Hematopoietic multipotent progenitor cell treated with erythropoietin and hydrocortisone succinate and interleukin-3 and kit ligand, for 6 days (in vitro differentiated cells): ENCODE data around the gene DPF1.
"Not testable (repeated sequence)": the region's sequence is repeated elsewhere in the genome, so short reads cannot be mapped to it uniquely, and the experiment has no call there.

Experiments
- DNase-seq: peaks from one replicate; pipeline ENCODE4 v3.0.0-alpha.2; 2015

Gene DPF1

DNA sequence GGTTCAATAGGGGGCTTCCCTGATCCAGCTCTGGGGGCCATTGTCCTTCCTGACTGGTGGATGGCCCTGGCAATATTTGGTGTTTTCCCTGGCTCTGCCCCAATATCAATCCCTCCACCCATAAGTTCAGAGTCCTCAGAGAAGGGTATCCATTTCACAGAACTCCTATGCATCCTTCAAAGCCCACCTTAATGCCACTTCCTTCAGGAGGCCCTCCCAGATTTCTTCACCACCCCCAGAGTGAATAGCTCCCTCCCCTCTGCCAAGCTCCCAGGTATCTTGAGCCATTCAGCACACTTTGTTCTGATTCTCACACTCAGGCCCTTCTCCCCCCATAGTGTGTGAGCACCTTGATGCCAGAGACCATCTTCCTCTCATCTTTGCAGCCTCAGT lies 26.4 kb upstream of the DPF1 start:
- DNase-seq: no peak

DNA sequence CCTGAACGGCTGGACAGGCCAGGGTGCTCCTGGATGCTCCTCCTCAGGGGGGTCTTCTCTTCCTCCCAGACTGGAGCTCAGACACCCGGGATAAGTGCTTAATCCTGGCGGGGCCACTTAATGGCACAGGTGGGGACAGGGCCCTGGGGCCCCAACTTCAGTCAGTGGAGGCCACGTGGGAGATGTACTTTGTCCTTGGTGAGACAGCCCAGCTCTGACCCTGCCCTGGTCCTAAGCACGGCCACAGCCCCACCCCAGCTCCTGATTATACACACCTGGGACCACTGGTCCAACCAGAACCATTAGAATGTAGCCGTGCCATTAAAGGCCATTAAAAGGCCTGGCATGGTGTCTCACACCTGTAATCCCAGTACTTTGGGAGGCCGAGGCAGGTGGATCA lies 24.4 kb upstream of the DPF1 start:
- DNase-seq: no peak

DNA sequence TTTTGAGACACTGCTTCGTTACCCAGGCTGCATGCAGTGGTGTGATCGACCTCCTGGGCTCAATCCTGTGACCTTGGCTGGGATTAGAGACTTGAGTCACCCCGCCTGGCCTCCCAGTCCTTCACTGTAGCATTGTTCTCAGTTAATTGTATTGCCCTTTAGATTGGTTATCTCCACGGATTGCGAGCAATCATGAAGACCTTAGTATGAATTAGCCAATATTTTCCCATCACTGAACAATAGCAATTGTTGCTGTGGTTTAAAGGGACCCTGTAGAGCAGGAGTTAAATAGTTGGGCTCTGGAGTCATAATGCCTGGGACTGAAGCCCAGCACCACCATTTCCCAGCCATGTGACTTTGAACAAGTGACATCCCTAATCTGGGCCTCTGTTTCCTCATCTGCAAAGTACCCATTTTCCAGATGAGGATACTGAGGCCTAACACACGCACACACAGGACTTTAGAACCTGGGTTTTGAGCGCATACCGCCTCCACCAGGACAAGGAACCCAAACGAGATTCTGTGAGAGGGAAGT lies 23.8 kb upstream of the DPF1 start:
- DNase-seq: no peak

DNA sequence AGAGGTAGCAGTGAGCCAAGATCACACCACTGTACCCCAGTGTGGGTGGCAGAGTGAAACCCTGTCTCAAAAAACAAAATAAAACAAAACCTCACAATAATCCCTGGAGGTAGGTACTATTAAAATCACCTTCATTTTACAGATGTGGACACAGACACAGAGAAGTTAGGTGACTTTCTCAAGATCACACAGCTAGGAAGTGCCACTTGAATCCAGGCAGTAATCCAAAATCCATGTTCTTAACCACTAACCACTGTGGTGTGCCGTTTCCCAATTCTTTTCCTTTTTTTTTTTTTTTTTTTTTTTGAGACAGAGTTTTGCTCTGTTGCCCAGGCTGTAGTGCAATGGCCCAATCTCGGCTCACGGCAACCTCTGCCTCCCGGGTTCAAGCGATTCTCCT lies 23.1 kb upstream of the DPF1 start:
- no peak for DNase-seq

DNA sequence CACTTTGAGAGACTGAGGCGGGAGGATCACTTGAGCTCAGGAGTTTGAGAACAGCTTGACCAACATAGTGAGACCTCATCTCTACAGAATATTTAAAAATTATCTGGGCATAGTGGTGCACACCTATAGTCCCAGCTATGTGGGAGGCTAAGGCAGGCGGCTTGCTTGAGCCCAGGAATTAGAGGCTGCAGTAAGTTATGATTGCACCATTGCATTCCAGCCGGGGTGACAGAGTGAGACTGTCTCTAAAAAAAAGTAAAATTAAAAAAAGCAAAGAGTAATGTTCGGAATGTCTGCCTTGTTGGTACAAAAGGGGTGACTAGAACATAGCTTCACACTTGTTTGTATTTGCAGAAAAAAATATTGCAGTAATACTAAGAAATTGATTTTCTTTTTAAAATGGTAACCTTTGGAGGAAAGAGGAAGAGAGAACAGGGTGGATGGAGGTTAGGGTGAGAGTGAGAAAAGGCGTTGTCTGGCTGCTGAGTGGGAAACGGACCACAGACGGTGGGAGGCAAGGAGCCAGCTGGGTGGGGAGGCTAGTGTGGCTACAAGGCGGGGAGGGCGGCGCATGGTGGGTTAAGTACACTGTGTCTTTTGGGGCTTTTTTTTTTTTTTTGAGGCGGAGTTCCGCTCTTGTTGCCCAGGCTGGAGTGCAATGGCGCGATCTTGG lies 21.9 kb upstream of the DPF1 start:
- DNase-seq: peak; percentile 68

DNA sequence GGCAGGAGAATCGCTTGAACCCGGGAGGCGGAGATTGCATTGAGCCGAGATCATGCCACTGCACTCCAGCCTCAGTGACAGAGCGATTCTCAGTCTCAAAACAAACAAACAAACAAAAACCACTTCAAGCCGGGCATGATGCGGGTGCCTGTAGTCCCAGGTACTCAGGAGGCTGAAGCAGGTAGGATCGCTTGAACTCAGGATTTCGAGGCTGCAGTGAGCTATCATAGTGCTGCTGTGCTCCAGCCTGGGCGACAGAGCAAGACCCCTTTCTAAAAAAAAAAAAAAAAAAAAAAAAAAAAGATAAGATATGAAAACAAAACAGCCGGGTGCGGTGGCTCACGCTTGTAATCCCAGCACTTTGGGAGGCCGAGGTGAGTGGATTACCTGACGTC lies 19.3 kb upstream of the DPF1 start:
- no peak for DNase-seq

DNA sequence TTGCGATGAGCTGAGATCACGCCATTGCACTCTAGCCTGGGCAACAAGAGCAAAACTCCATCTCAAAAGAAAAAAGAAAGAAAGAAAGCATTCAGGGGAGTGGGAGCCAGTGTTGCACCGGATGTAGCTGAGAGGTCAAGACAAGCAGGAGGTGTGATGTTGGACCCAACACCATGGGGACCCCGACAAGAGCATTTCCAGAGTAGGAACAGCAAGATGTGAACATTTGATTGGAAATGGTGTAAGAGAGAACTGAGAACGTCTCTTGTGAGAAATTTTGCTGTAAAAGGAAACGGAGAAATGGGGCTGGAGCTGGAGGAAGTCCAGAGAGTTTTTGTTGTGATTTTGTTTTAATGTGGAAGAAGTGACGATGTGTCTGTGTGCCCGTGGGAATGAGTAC lies 15.8 kb upstream of the DPF1 start:
- no peak for DNase-seq

DNA sequence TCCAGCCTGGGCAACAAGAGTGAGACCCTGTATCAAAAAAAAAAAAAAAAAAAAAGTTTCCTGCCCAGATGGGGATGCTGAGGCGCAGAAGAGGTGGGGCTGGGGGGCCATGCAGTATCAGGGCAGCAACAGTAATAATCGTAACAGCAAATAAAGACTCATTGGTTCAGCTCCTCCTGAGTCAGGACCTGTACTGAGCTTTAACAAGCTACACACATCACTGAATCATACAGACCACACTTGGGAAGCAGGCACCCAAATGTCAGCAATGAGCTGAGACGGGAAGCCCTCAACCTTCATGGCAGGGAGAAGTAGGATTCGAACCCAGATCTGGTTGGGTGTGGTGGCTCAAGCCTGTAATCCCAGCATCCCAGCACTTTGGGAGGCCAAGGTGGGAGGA lies 10.6 kb upstream of the DPF1 start:
- no peak for DNase-seq

DNA sequence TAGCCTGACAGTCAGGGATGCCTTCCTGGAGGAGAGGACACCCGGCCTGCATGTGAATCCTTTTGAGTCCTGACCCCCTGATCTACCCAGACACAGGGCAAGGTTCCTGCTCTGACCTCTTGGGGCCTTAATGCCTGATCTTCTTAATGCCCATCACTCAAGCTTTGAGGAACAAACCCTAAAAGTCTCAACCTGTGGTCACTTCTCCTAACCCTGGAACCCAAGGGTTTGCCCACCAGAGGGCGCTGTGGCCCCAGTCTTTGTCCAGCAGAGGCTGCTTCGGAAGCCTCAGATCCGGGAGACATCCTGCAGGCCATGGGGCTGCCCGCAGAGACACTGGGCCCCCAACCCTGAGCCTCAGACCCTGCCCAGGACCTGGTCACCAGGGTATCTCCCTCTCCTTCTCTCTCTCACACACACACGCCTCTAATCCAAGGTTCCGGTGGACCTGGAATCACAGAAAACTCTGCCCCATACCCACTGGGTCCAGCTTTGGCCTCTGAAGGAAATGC lies 9.8 kb upstream of the DPF1 start:
- DNase-seq: peak; percentile 92

DNA sequence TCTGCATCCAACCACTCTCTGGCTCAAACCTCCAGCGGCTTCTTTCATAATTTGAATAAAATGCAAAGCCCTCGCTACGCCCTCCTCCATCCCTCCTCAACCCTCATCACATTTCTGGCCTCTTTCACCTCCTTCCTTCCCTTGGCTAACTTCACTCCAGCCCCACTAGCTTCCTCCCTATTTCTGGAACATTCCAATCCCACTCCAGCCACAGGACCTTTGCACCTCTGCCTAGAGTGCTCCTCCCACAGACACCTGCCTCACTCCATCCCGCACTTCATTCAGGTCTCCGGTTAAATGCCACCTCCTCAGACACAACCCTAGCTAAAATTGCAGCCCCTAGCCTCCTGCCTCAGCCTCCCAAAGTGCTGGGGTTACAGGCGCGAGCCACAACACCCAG lies 7.9 kb upstream of the DPF1 start:
- DNase-seq: no peak

DNA sequence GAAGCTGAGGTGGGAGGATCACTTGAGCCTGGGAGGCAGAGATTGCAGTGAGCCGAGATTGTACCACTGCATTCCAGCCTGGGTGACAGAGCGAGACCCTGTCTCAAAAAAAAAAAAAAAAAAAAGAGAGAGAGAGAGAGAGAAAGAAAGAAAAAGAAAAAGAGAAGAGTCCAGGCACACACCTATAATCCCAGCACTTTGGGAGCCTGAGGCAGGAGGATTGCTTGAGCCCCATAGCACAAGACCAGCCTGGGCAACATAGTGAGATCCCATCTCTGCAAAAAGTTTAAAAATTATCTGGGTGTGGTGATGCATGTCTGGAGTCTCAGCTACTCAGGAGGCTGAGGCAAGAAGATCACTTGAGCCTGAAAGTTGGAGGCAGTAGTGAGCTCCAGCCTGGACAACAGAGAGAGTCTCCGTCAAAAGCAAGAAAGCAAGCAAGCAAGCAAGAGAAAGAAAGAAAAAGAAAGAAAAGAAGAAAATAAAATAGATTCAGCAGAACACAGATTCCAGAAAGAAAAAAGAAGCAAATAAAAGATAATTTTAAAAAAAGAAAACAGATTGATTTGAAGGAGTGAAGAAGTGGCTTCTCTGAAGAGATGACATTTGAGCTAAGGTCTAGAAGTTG lies 6.6 kb upstream of the DPF1 start:
- DNase-seq: not testable (repeated sequence)

DNA sequence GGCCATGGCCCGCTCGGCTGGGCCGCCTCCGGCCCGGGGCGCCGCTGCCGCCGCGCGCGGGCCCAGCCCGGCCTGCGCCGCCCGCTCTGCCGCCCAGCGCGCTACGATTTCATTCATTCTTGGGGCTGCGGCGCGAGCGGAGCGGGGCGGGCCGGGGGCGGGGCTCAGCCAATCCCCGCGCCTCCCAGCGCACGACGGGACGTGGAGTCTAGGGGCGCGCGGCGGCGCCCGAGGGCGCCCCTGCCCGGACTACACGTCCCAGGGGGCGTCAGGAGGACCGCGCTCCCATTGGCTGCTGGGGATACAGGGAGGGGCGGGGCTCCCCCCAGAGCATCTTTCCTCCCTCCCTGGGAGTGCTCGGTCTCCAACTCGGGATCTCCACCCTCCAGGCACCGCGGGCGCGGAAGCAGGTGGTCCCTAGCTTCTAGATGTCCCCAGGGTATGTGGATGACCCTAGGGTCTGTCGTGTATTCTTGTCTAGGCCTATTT lies 5.6 kb upstream of the DPF1 start:
- DNase-seq: peak; percentile 92

DNA sequence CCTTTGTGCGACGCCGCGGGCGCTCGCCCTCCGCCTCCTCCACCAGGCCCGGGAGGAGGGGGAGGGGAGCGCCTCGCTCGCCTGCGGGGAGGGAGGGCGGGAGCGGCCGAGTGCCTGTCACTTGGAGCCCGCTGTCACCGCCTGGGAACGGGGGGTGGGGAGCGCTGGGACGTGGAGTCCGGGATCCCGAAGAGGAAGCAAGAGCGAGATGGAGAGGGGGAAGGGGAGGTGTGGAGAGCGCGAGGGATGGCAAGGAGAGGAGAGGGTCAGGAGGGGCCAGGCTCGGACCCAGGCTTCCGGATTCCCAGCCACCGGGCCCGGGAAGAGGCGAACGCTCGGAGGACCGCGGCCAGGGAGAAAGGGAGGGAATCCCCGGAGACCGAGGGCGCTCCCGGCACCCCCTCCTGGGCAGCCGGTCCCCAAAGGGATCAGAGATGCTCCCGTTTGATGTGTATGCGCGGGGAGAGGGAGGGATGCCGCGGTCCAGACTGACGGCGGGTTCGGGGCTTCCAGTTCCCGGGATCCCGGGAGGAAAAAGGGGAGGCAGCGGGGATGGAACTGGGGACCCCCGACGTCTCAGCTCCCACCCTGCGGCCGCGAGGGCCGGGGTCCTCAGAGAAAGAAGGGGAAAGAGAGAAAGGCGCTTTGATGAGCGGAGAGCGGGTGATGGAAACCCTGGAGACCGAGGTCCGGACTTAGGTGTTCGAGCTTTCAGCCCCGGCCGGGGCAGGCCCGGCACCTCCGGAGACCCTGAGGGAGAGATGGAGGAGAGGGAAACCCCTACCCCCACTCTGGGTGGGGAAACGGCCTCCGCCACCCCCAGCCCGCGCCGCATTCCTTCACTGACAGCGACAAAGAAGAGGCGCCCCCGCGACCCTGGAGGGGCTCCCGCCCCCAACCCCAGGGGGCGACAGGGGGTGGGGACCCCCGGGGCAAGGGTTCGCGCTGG lies 4.7 kb upstream of the DPF1 start:
- no peak for DNase-seq

DNA sequence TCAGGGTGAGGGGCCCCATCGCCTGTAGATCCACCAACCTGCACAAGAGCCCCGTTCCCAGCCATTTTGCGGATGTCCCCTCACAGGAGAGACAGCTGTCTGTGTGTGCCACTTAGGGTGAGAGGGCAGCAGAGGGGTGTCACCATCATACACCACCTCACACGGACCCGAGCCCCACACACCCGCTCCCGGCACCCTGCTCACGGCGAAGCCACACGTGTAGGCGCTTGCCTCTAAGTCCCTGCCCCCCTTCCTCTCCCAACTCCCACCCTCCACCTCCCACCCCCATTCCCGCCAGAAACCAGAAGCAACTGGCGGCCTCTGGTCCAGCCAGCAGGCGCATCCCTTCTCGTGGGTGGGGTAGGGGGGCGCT lies 4.0 kb upstream of the DPF1 start:
- DNase-seq: no peak

DNA sequence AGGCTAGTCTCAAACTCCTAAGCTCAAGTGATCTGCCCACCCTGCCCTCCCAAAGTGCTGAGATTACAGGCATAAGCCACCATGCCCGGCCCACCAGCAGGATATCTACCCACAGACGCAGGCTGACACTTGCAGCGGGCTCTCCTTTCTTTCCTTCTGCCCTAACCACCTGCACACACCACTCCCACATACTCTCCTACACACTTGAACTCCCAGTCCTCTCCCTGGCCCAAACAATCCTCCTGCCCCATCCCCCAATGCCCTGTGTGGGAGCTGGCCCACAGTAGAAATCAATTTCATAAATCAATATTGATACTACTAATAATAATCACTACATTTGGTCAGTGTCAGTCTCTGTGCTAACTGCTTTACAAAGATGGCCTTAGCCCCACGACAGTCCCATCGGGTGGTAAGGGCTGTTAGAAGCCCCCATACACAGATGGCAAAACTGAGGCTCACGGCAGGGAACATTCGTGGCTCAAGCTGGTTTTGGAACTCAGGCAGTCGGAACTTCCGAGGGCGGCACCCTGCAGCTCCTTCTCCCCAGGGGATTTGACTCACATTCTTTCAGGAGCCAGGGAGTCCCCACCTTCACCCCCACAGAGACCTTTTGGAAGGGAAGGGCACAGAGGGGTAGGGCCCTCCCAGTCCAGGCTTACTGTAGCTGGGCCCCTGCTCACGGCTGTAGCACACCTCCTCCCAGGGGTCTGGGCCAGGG lies 3.4 kb upstream of the DPF1 start:
- no peak for DNase-seq

DNA sequence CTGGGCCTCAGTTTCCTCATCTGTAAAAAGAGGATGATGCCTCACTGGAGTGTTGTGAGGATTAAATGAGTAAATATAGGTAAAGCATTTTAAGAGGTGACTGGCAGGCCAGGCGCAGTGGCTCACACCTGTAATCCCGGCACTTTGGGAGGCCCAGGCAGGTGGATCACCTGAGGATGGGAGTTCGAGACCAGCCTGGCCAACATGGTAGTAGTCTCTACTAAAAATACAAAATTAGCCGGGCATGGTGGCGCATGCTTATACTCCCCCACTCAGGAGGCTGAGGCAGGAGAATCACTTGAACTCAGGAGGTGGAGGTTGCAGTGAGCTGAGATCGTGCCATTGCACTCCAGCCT lies 819 bp upstream of the DPF1 start:
- DNase-seq: not testable (repeated sequence)

DNA sequence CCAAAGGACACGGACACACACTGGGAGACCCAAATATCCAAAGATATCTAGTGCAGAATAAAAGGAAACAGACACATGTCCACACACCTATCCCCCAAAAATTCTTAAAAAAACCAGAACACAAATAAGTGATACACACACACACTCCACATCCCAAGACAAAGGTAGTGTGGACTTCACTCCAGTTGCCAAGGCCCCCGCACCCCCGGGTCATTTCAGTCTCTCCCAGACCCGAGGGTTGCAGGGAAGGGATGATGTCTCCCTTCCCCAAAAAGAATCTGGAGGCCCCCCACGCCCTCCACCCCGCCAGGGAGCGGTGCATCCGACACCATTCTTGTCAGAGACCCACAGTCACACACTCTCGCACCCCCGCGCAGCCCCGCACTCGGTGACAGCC lies 407 bp downstream of the DPF1 start:
- no peak for DNase-seq

DNA sequence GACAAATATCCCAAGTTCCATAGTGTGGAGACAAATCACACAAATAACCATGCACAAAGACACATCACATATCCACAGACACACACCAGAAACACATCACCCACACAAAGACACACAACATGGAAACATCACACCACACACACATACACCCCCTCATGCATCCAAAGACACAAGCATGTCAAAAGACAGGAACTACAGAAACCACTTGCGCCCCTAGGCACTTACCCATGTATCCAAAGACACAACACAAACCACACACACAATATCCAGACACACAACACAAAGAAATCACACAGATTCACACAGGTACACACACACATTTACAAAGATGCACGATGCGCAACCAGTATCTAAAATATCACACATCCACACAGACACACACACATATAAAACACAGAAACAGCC lies 901 bp downstream of the DPF1 start:
- no peak for DNase-seq

DNA sequence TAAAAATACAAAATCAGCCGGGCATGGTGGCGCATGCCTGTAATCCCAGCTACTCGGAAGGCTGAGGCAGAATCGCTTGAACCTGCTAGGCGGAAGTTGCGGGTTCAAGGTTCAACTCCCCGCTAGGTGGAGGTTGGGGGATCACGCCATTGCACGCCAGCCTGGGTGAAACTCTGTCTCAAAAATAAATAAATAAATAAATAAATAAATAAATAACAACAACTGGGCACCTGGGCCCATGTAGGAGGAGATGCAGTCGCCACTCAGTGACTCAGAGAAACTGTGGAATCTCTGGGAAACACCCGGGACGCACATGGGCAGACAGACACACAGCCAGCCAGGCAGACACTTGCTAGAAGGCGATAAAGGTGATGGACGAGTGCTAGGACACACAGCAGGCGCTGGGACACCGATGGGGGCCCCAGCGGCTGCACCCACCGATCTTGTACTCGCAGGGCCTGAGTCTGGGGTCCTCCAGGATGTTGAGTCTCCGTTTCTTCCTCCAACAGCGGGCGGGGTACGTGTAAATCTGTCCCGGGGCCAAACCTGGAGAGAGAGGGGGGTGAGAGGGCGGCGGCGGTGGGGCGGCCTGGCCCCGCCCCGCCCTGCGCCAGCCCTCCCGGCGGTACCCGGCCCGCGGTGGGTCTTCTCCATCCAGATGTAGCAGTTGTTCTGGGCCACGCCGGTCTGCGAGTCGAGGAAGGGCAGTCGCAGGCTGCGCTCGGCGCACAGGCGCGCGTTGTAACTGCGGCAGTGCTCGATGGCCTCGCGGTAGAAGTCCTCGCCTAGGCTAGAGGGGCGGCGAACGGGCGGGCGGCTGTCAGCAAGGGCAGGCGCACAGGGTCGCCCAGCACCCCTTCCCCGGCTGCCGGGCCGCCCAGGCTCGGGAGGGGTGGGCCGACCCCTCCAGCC lies 1.8 kb downstream of the DPF1 start:
- no peak for DNase-seq

DNA sequence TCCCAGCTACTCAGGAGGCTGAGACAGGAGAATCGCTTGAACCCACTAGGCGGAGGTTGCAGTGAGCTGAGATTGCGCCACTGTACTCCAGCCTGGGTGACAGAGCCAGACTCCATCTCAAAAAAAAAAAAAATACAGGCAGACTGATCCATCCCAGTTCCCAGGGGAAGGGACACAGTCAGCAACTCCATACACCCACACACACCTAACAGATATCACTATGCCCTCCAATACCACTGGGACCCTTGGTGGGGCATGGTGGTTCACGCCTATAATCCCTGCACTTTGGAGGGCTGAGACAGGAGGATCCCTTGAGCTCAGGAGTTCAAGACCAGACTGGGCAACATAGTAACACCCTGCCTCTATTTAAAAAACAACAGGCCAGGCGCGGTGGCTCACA lies 2.6 kb downstream of the DPF1 start:
- DNase-seq: no peak

DNA sequence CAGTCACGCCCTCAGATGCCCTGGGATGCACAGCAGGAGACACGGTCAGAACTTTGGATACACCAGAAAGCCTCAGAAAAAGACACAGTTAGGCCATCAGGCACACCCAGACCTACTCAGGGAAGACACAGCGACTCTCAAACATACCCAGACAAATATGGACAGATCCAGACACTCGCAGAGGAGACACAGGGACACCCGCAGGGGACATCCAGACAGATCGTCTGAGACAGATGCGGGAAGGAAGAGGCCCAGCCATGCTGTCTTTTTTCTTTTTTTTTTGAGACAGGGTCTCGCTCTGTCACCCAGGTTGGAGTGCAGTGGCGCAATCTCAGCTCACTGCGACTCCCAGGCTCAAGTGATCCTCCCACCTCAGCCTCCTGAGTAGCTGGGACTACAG lies 4.8 kb downstream of the DPF1 start:
- no peak for DNase-seq

DNA sequence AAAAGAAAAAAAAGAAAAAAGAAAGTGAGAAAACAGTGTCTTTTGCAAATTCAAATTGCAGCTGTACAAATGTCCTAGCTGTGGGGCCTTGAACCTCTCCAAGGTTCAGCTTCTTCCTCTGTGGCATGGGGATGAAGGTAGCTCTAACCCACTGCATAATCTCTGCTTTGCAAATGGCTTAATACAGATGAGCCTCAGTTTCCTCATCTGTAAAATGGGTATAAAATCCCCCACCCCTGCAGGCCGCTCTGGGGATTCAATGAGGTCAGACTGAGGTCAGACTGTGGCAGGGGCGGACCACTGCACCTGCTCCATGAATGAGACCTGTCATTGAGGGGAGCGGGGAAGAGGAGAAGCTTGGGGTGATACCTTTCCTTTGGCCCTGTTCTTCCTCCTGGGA lies 5.8 kb downstream of the DPF1 start:
- DNase-seq: no peak
